ENCODE results near the gene RAB29.

Gene RAB29

GRCh38 chr1:205772607-205773032 is 2.7 kb downstream of the RAB29 start (continued):
- TF ChIP-seq BACH2 (CRISPR knock-in tag; IDR thresholded peaks at IDR 0.05; ENCODE audit: borderline replicate concordance) = no peak
- no peak for TF ChIP-seq ZNF8 (CRISPR knock-in tag; IDR thresholded peaks at IDR 0.05)
- TF ChIP-seq CREB5 (CRISPR knock-in tag; IDR thresholded peaks at IDR 0.05; ENCODE audit: low read depth) = no peak
- no peak for TF ChIP-seq PPARA (CRISPR knock-in tag; IDR thresholded peaks at IDR 0.05; ENCODE audit: borderline replicate concordance)
- TF ChIP-seq ZNF70 (CRISPR knock-in tag; IDR thresholded peaks at IDR 0.05) = no peak
- no peak for TF ChIP-seq POU6F1 (CRISPR knock-in tag; IDR thresholded peaks at IDR 0.05; ENCODE audit: borderline replicate concordance, low read depth)
- no peak for TF ChIP-seq ZNF565 (CRISPR knock-in tag; conservative IDR thresholded peaks at IDR 0.05; ENCODE audit: low read depth)
- TF ChIP-seq GLIS3 (CRISPR knock-in tag; IDR thresholded peaks at IDR 0.05) = no peak
- no peak for TF ChIP-seq OSR1 (CRISPR knock-in tag; IDR thresholded peaks at IDR 0.05)
- TF ChIP-seq TCF4 (CRISPR knock-in tag; IDR thresholded peaks at IDR 0.05; ENCODE audit: borderline replicate concordance) = no peak
- no peak for TF ChIP-seq ARNTL (CRISPR knock-in tag; IDR thresholded peaks at IDR 0.05; ENCODE audit: borderline replicate concordance, low read depth)

GRCh38 chr1:205770618-205771017 is 4.7 kb downstream of the RAB29 start:
- TF ChIP-seq BACH2 (CRISPR knock-in tag; IDR thresholded peaks at IDR 0.05; ENCODE audit: borderline replicate concordance) = no peak
- TF ChIP-seq ZC3H10 (CRISPR knock-in tag; IDR thresholded peaks at IDR 0.05) = no peak
- no peak for TF ChIP-seq TSHZ2 (CRISPR knock-in tag; IDR thresholded peaks at IDR 0.05)
- no peak for TF ChIP-seq PPARA (CRISPR knock-in tag; IDR thresholded peaks at IDR 0.05; ENCODE audit: borderline replicate concordance)
- no peak for TF ChIP-seq ISL1 (CRISPR knock-in tag; IDR thresholded peaks at IDR 0.05)
- TF ChIP-seq TOX (CRISPR knock-in tag; IDR thresholded peaks at IDR 0.05; ENCODE audit: borderline replicate concordance) = no peak
- TF ChIP-seq SNAI2 (CRISPR knock-in tag; IDR thresholded peaks at IDR 0.05) = no peak
- no peak for TF ChIP-seq ZNF565 (CRISPR knock-in tag; conservative IDR thresholded peaks at IDR 0.05; ENCODE audit: low read depth)
- TF ChIP-seq CREB5 (CRISPR knock-in tag; IDR thresholded peaks at IDR 0.05; ENCODE audit: low read depth) = no peak
- no peak for TF ChIP-seq PATZ1 (CRISPR knock-in tag; IDR thresholded peaks at IDR 0.05; ENCODE audit: borderline replicate concordance)
- TF ChIP-seq ZNF70 (CRISPR knock-in tag; IDR thresholded peaks at IDR 0.05) = no peak
- no peak for TF ChIP-seq ARNTL (CRISPR knock-in tag; IDR thresholded peaks at IDR 0.05; ENCODE audit: borderline replicate concordance, low read depth)
- no peak for TF ChIP-seq CSDC2 (CRISPR knock-in tag; IDR thresholded peaks at IDR 0.05)
- TF ChIP-seq ZNF8 (CRISPR knock-in tag; IDR thresholded peaks at IDR 0.05) = no peak
- no peak for TF ChIP-seq ZFP3 (CRISPR knock-in tag; IDR thresholded peaks at IDR 0.05)
- TF ChIP-seq RARB (CRISPR knock-in tag; IDR thresholded peaks at IDR 0.05) = no peak
- no peak for TF ChIP-seq OSR1 (CRISPR knock-in tag; IDR thresholded peaks at IDR 0.05)
- no peak for TF ChIP-seq ESRRG (CRISPR knock-in tag; IDR thresholded peaks at IDR 0.05)
- no peak for TF ChIP-seq POU6F1 (CRISPR knock-in tag; IDR thresholded peaks at IDR 0.05; ENCODE audit: borderline replicate concordance, low read depth)
- TF ChIP-seq CSRNP3 (CRISPR knock-in tag; IDR thresholded peaks at IDR 0.05) = no peak

More at GRCh38 chr1:205770618-205771017, 4.7 kb downstream of the RAB29 start:
- ATAC-seq = no peak
